ENCODE results near the gene NT5C3A.
A peak's percentile ranks its signal among the peaks of the same experiment; 100 is the strongest.

NT5C3A gene

GRCh38 chr7:33053721-33054120, 8.9 kb downstream of the NT5C3A start:
- no peak for TF ChIP-seq CTCF (IDR thresholded peaks at IDR 0.05; ENCODE audit: insufficient read depth, low read depth, low read length, missing control alignments)
- DNase-seq (ENCODE audit: low read depth): no peak
- H3K4me3 ChIP-seq (ENCODE audit: low read length): no peak overlapping the region

DNA sequence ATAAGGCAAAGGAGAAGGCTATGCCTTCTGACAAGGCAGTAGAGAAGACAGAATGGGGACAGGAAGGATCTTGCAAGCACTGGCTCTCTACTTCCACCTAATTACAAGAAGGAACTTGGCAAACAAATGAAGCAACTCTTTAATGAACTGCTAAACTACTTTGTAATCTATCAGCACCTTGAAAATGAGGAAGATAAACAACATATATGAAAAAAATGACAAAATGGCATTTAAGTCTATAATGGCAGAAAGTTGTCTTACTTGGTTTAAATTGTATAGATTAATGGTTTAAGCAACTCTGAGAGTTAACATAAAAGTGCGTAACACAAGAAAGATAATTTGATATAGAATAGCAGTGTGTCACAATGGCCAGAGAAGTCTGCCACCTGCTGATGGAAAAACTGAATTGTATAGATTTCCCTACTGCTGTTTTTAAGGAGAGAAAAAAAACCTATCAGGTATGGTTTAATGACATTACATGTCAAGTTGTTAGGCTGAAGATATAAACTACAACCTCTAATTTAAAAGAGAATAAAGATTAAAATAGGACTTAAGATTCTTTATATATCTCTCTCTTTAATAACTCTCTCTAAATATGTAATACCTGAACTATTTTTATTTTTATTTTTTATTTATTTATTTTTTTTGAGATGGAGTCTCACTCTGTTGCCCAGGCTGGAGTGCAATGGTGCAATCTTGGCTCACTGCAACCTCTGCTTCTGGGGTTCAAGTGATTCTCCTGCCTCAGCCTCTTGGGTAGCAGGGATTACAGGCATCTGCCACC, 11.8 kb downstream of the NT5C3A start:
- H3K4me3 ChIP-seq (ENCODE audit: low read length): no peak overlapping the region
- peak; percentile 70 for DNase-seq (ENCODE audit: low read depth)
- TF ChIP-seq CTCF (IDR thresholded peaks at IDR 0.05; ENCODE audit: insufficient read depth, low read depth, low read length, missing control alignments): peak; percentile 67

GRCh38 chr7:33048704-33049103, 13.9 kb downstream of the NT5C3A start:
- no peak for DNase-seq (ENCODE audit: low read depth)
- H3K4me3 ChIP-seq (ENCODE audit: low read length): no peak overlapping the region
- TF ChIP-seq CTCF (IDR thresholded peaks at IDR 0.05; ENCODE audit: insufficient read depth, low read depth, low read length, missing control alignments): no peak

GRCh38 chr7:33048257-33048656, 14.3 kb downstream of the NT5C3A start:
- DNase-seq (ENCODE audit: low read depth): no peak
- no peak for TF ChIP-seq CTCF (IDR thresholded peaks at IDR 0.05; ENCODE audit: insufficient read depth, low read depth, low read length, missing control alignments)
- H3K4me3 ChIP-seq (ENCODE audit: low read length): no peak overlapping the region

DNA sequence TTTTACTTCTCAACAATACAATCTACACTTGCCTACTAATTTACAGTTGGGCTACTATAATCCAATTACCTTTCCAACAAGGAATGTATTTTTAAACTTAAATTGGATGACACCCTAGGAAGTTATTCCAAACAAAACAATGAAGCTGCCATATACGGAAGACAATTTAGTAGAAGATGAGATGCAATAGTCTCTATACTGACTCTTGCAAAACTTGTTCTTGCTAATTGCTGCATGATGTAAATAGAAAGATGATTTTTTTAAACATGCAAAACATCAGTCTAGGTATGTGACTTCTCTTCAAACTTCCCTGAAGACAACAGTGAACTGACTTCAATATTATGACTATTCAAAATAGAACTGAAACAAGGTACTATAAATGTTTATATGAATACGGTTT, 17.6 kb downstream of the NT5C3A start:
- DNase-seq (ENCODE audit: low read depth): peak; percentile 66
- no peak for TF ChIP-seq CTCF (IDR thresholded peaks at IDR 0.05; ENCODE audit: insufficient read depth, low read depth, low read length, missing control alignments)

DNA sequence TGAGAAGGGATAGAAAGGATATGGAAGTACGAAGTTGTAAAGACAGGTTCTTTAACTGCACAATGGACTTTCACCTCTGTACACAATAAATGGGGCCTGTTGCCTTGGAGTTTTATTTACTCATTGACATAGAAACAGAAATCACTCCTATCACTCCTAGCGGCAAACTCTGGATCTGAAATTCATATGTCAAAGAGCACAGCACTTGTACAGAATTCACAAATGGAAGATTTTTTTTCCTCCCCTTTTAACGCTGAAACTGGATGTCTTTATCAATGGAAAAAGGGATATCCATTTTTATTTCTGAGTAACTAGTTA, 18.2 kb downstream of the NT5C3A start:
- peak; percentile 29 for TF ChIP-seq CTCF (IDR thresholded peaks at IDR 0.05; ENCODE audit: insufficient read depth, low read depth, low read length, missing control alignments)
- H3K4me3 ChIP-seq (ENCODE audit: low read length): no peak overlapping the region
- DNase-seq (ENCODE audit: low read depth): peak; percentile 41

More for the DNA sequence above, 17.6 kb downstream of the NT5C3A start:
- H3K4me3 ChIP-seq (ENCODE audit: low read length): no peak overlapping the region

Data from epithelial cell of esophagus (primary cell).